Skeletal muscle satellite cell (primary cell): ENCODE measurements around the gene TMEM91.

Experiments
- H3K27me3 ChIP-seq: 2 replicates; pipeline ENCODE4 v1.7.0; 2013; ENCODE audit warnings: low read length; ENCODE audit not compliant: control insufficient read depth, insufficient read depth
- H3K36me3 ChIP-seq: 2 replicates; pipeline ENCODE4 v1.7.0; 2013; ENCODE audit warnings: mild to moderate bottlenecking, control low read depth, low read length; ENCODE audit not compliant: insufficient read depth
- H3K4me1 ChIP-seq: 2 replicates; pipeline ENCODE4 v1.7.0; 2013; ENCODE audit warnings: low read length; ENCODE audit not compliant: control insufficient read depth, insufficient read depth
- H3K4me2 ChIP-seq: 2 replicates; pipeline ENCODE4 v1.7.0; 2013; ENCODE audit warnings: mild to moderate bottlenecking, low read length
- H3K4me3 ChIP-seq: 2 replicates; pipeline ENCODE4 v1.7.0; 2013; ENCODE audit warnings: low read length
- H3K9ac ChIP-seq: 2 replicates; pipeline ENCODE4 v1.7.0; 2013; ENCODE audit warnings: mild to moderate bottlenecking, low read depth, low read length, moderate library complexity
- H3K9me3 ChIP-seq: replicated peaks from 2 replicates; pipeline ENCODE4 v1.7.0; 2013; ENCODE audit warnings: mild to moderate bottlenecking, control low read depth, low read length

The TMEM91 gene

DNA sequence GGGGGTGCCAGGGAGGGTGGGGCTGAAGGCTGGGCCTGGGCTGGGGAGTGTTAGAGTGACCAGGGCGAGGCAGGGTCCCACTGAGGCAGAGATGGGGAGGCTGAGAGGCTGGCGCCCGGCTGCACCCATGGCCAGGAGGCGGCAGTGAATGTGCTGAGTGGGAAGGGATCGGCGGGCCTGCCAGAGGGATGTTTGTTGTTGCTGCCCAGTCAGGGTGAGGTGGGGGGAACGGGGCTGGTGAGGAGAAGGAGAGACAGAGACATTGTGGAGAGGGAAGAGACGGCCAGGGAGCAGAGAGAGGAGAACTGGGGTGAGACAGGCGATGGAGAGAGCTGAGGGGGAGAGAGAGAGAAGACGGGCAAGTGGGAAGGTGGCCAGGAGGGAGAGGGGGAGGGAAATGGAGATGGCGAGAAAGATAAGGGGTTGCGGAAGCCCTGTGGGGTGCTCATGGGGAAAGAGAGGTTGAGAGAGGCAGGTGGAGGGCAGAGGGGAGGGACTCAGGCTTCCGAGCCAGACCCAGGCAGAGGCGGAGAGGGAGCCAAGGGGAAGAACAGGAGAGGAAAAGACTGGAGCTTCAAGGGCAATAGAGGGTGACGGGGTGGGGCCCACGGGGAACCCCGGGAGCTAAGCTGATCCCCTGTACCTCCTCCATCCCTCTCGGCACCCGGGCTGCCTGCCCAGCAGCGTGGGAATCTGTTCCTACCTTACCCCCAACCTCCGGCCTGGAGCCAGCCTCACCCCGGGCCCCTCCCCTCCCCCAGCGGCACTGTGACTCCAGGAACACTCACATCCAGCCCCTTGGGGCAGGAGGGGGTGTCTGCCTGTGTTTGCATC, 51.5 kb downstream of the TMEM91 start:
- Histone ChIP-seq H3K4me1 (peaks cover 13% of the 10 kb centered on the region), H3K36me3 (peaks cover 16% of the 10 kb centered on the region), H3K4me3 (no peak overlapping the region), H3K9ac (peak overlapping the region; percentile 13), H3K9me3 (no peaks in the 10 kb centered on the region), H3K27me3 (no peaks in the 10 kb centered on the region), H3K4me2 (peak overlapping the region; percentile 38)

GRCh38 chr19:41428481-41428859, 52.1 kb downstream of the TMEM91 start:
- H3K9me3 ChIP-seq, result no peaks in the 10 kb centered on the region
- H3K4me2 ChIP-seq, result peak overlapping the region; percentile 38
- no peaks in the 10 kb centered on the region for H3K27me3 ChIP-seq
- no peak overlapping the region for H3K9ac ChIP-seq
- peaks cover 13% of the 10 kb centered on the region for H3K4me1 ChIP-seq
- H3K36me3 ChIP-seq, result peaks cover 16% of the 10 kb centered on the region
- H3K4me3 ChIP-seq, result no peak overlapping the region

- no peak overlapping the region for H3K9ac ChIP-seq
- H3K4me1 ChIP-seq, result peaks cover 13% of the 10 kb centered on the region
- H3K4me3 ChIP-seq, result no peak overlapping the region
- H3K36me3 ChIP-seq, result peaks cover 11% of the 10 kb centered on the region
- H3K9me3 ChIP-seq, result no peaks in the 10 kb centered on the region
- no peaks in the 10 kb centered on the region for H3K27me3 ChIP-seq
- no peak overlapping the region for H3K4me2 ChIP-seq
Measured at GRCh38 chr19:41430922-41431321, 54.6 kb downstream of the TMEM91 start.

DNA sequence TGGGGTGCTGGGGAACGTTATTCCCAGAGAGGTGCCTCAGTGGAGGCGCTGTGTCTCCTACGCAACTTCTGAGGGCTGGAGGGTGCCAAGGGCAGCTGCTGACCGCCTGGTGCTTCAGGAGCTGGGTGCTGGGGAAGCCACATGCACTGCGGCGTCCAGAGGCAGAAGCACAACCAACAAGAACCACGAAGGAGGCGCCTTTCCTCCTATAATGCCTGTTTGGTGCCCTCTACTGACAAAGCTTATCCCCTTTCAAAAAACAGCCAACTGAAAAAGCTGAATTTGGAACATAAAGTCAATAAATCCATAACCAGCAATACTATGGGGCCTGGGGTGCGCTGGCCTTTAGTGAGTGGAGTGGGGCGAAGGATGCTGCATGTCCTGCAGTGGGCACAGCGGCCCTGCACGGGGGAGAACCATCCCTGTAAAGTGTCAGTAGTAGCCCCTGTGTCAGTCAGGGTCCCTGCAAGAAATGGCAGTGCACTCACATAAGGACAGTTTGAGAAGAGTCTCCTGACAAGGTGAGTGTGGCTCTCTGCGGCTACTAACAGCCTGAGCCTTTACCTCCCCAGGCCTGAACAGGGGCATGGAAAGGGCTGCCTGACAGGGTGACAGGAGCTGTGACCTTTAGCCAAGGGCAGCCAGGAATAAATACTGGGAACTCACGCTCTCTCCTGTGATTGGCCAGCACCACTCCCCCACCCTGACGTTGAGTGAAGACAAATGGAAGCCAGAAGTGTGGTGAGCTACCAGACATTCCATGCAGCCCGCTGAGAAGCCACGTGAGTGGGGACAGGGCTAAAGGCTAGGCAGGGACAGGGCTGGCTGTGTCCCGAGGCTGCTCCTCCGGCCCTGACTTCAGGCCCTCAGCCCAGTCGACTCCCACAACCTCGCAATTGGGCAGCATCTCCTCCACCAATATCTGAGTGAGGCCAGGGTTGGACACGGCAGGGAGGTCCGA, 55.4 kb downstream of the TMEM91 start:
- Histone ChIP-seq H3K9ac (no peak overlapping the region), H3K4me2 (no peak overlapping the region), H3K9me3 (no peaks in the 10 kb centered on the region), H3K4me3 (no peak overlapping the region), H3K4me1 (peaks cover 13% of the 10 kb centered on the region), H3K27me3 (no peaks in the 10 kb centered on the region), H3K36me3 (peaks cover 11% of the 10 kb centered on the region)

DNA sequence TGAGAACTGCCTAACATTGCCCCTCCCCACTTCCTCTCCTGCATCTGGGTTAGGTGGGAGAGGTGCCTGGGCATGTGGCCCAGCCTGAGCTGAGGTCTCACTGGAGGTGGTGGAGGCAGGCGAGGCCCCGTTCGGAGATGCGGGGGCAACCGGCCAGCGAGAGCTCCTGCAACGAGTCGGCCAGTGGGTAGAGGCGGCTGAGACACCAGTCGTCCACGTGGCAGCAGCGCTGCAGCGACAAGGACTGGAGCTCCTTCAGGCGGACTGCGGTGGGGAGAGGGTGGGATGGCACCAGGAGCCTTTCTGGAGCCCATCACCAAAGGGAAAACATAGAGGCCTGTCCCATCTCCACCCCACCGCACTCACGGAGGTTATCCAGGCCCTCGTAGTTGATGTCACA, 56.8 kb downstream of the TMEM91 start:
- Histone ChIP-seq H3K27me3 (no peaks in the 10 kb centered on the region), H3K36me3 (peaks cover 11% of the 10 kb centered on the region), H3K4me3 (no peak overlapping the region), H3K4me2 (no peak overlapping the region), H3K9me3 (no peaks in the 10 kb centered on the region), H3K4me1 (peaks cover 5% of the 10 kb centered on the region), H3K9ac (no peak overlapping the region)
